ENCODE data around the gene MIPOL1. TPM values are rescaled to one million over a fixed set of nuclear protein-coding genes. Genes with fewer than 3 reads are reported as not detected.

Gene MIPOL1
- total and polyA plus RNA-seq, 2 donors (not counting 3 experiments of a cell fraction or from before 2014, with no cell fraction given): 3.4 to 33.5 TPM

GRCh38 chr14:37275963-37276362, 78.2 kb downstream of the MIPOL1 start:
- no peaks in the 10 kb centered on the region for H3K9me3 ChIP-seq (replicated peaks; ENCODE audit: control insufficient read depth, insufficient read depth, low read length)
- CTCF ChIA-PET: no interaction called here
- no peaks in the 10 kb centered on the region for H3K9me1 ChIP-seq (replicated peaks; ENCODE audit: control insufficient read depth, extremely low read depth, insufficient read depth, low read length)
- no peak for DNase-seq (ENCODE audit: low read depth, low spot score)
- dilution Hi-C loops (cut with MboI; ENCODE audit: extremely low pct_ligation_motif_present, low sequenced_read_pairs) (no loop called here), intact Hi-C loops (cut with micrococcal nuclease) (no loop called here)
- no peak for FAIRE-seq
- H3K4me3 ChIP-seq (replicated peaks in 1 of 3; ENCODE audit: insufficient read depth in 1 of 3, low read depth in 1 of 3, low read length in 3 of 3): no peak overlapping the region
- H3K79me2 ChIP-seq (ENCODE audit: control insufficient read depth, insufficient read depth, low read length): no peaks in the 10 kb centered on the region
- no peak overlapping the region for H3K4me2 ChIP-seq (ENCODE audit: insufficient read depth, low read length)
- no TSS peak for BruUV-seq (replicated peaks)
- H3K27me3 ChIP-seq (ENCODE audit: control insufficient read depth in 2 of 2, insufficient read depth in 2 of 2, low read length in 2 of 2): no peaks in the 10 kb centered on the region
- POLR2A ChIA-PET: no interaction called here
- TF ChIP-seq EZH2 (IDR thresholded peaks at IDR 0.05; ENCODE audit: borderline replicate concordance, low read depth, low read length, severe bottlenecking) (no peak), POLR2AphosphoS5 (IDR thresholded peaks at IDR 0.05; ENCODE audit: insufficient read depth, low read depth, low read length) (no peak), FOS (IDR thresholded peaks at IDR 0.05; ENCODE audit: borderline replicate concordance, insufficient read depth, low read length) (no peak), JUN (IDR thresholded peaks at IDR 0.05; ENCODE audit: borderline replicate concordance, insufficient read depth, insufficient read length, low read depth) (no peak), MYC (IDR thresholded peaks at IDR 0.05; ENCODE audit: low read depth, low read length) (no peak), POLR2A (IDR thresholded peaks at IDR 0.05; ENCODE audit: low read depth, low read length) (no peak), GATA2 (IDR thresholded peaks at IDR 0.05; ENCODE audit: insufficient read depth, insufficient read length, low read depth, low read length) (no peak)
- TF ChIP-seq, protein P1, sequence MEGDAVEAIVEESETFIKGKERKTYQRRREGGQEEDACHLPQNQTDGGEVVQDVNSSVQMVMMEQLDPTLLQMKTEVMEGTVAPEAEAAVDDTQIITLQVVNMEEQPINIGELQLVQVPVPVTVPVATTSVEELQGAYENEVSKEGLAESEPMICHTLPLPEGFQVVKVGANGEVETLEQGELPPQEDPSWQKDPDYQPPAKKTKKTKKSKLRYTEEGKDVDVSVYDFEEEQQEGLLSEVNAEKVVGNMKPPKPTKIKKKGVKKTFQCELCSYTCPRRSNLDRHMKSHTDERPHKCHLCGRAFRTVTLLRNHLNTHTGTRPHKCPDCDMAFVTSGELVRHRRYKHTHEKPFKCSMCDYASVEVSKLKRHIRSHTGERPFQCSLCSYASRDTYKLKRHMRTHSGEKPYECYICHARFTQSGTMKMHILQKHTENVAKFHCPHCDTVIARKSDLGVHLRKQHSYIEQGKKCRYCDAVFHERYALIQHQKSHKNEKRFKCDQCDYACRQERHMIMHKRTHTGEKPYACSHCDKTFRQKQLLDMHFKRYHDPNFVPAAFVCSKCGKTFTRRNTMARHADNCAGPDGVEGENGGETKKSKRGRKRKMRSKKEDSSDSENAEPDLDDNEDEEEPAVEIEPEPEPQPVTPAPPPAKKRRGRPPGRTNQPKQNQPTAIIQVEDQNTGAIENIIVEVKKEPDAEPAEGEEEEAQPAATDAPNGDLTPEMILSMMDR (IDR thresholded peaks at IDR 0.05; ENCODE audit: extremely low read depth in 1 of 2, insufficient read depth in 1 of 2, low read depth in 1 of 2, low read length in 2 of 2): no peak
- TF ChIP-seq, protein P2, sequence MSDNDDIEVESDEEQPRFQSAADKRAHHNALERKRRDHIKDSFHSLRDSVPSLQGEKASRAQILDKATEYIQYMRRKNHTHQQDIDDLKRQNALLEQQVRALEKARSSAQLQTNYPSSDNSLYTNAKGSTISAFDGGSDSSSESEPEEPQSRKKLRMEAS (IDR thresholded peaks at IDR 0.05; ENCODE audit: insufficient read depth, insufficient read length): no peak
- H3K36me3 ChIP-seq (ENCODE audit: control insufficient read depth in 2 of 2, extremely low read depth in 1 of 2, insufficient read depth in 2 of 2, low read length in 2 of 2): no peaks in the 10 kb centered on the region
- H3K9ac ChIP-seq (replicated peaks; ENCODE audit: extremely low read depth, insufficient read depth, low read length): no peak overlapping the region
- no peaks in the 10 kb centered on the region for H3K4me1 ChIP-seq (ENCODE audit: control insufficient read depth, extremely low read depth, insufficient read depth, low read length)
- H2AFZ ChIP-seq (ENCODE audit: low read depth, low read length): no peak overlapping the region
- no peak overlapping the region for H3K27ac ChIP-seq (ENCODE audit: insufficient read depth, low read depth, low read length)
- H4K20me1 ChIP-seq (replicated peaks; ENCODE audit: control insufficient read depth, extremely low read depth, insufficient read depth, low read length): no peaks in the 10 kb centered on the region
